HG03108 (cell line): ENCODE data around the gene CAMK4.

Experiments
- ATAC-seq: cut with Tn5 transposase; IDR thresholded peaks from one replicate; pipeline ENCODE4 v1.9.1; 2021; ENCODE audit warnings: moderate library complexity; ENCODE audit not compliant: unreplicated experiment

The CAMK4 gene

DNA sequence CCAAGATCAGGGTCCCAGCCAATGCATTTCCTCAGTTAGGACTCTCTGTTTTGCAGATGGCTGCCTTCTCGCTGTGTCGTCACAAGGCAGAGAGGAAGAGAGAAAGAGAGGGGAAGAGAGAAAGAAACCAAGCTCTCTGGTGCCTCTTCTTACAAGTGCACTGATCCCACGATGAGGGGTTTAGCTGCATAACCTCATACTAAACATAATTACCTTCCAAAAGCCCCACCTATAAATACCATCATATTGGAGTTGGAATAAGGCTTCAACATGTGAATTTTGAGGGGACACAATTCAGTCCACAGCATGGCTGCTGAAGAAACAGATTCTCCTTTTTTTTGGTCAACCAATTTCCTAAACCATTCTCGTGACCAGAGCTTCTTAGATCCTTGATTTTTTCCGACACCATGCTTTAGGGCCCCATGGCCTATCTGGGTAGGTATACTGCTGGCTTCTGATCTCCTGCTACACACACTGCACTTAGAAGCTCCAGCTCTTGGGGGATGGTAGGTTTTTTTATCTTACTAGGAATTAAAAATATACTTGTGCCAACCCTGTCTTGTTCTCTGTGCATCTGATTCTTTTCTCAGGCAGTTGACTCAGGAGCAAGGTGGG, 5.1 kb downstream of the CAMK4 start:
- no peak for ATAC-seq

GRCh38 chr5:111229871-111230810, 6.0 kb downstream of the CAMK4 start:
- ATAC-seq, result peak; percentile 39

GRCh38 chr5:111231119-111231518, 6.9 kb downstream of the CAMK4 start:
- no peak for ATAC-seq

DNA sequence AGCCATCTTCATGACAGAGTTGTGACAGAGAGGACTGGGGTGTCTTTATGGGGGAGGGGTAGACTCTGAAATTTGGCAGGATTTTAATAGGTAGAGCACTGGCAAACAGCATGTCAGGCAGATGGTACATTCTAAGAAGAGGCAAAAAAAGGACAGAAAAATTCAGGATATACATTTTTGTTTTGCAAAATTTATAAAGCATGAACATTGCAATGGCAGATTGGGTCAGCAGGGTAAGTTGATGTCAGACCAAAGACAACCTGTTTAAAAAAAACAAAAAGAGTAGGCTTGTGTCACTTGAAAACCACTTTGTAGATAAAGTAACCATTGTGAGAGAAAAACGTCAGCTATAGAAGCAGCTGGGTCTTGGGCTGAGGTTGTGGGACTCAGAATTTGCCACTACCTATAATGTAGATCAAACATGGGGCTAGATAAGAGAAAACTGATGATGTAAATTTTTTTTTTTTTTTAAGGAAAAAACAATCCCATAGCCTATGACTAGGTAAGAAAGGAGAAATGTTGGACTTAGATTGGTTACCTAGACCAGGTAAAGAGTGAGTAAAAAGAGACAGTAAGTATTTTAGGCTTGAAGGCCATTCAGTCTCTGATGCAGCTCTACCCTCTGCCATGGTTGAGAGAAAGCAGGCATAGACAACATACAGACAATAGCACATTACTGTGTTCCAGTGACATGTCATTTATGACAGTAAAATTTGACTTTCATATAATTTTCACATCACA, 8.3 kb downstream of the CAMK4 start:
- no peak for ATAC-seq

DNA sequence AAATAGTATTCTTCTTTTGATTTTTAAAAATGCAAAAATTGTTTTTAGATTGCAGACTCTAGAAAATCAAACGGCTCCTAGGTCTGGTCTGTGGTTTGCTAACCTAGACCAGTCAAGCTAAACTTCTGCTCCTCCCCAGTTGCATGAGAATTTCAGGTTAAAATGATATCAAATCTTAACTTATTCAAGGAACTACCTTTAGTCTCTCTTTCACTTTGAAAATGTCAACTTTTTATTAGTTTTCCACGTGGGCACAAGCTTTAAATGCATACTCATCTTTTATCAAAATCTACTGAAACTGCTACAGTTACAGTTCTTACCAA, 8.8 kb downstream of the CAMK4 start:
- ATAC-seq, result no peak

GRCh38 chr5:111234125-111234524, 9.9 kb downstream of the CAMK4 start:
- ATAC-seq, result no peak

DNA sequence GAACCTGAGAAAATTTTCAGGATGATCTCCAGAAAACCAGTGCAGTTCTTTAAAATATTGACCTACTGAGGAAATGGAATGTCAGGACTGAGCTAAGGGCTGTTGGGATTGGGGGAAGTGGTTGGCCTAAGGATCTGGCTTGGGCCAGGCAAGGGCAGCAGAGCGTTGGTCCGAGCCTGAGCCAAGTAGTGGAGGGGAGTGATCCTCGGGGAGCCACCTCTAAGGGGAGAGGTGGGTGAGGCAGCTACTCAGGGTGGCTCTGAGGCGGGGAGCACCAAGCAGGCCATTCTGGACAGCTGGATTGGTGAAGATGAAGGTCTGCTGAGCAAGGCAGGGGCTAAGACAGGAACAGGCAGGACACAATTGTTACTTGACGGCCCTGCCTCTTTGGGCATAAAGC, 11.5 kb downstream of the CAMK4 start:
- ATAC-seq, result no peak

DNA sequence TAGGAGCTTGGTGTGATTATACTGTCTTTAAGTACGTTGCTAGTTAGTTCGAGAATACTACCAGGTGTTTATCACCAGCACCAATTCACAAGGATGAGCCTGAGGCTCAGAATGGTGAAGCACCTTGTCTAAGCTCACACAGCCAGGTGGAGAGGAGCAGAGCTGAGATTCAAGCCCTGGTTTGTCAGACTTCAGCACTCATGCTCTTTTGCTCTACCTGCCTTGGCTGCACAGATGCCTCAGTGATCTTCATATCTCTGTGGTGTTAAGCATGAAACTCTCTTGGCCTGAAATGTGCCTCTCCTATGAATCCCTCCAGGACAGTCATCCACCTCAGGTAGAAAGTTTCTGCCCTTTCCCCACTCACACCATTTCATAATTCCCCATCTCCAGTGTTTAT, 12.2 kb downstream of the CAMK4 start:
- ATAC-seq, result no peak

- no peak for ATAC-seq
These were observed 12.8 kb downstream of the CAMK4 start for GRCh38 chr5:111236995-111237394.

DNA sequence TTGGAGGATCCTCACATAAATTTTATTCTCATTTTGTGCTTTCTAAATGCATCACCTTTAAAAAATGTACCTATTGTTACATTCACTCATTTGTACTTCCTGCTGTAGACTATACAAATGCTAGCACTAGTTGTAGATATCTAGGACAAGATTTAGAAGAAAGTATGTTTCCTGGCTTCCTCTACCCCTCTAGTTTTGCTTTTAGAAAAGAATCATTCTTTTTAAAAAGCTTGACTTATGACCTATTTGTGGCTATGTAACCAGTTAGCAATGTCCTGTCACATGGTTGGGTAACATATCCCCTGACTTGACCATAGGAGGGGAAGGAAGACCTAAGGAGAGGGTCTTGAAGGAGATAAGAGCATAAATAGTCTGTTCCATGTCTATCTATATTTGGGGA, 13.3 kb downstream of the CAMK4 start:
- no peak for ATAC-seq

DNA sequence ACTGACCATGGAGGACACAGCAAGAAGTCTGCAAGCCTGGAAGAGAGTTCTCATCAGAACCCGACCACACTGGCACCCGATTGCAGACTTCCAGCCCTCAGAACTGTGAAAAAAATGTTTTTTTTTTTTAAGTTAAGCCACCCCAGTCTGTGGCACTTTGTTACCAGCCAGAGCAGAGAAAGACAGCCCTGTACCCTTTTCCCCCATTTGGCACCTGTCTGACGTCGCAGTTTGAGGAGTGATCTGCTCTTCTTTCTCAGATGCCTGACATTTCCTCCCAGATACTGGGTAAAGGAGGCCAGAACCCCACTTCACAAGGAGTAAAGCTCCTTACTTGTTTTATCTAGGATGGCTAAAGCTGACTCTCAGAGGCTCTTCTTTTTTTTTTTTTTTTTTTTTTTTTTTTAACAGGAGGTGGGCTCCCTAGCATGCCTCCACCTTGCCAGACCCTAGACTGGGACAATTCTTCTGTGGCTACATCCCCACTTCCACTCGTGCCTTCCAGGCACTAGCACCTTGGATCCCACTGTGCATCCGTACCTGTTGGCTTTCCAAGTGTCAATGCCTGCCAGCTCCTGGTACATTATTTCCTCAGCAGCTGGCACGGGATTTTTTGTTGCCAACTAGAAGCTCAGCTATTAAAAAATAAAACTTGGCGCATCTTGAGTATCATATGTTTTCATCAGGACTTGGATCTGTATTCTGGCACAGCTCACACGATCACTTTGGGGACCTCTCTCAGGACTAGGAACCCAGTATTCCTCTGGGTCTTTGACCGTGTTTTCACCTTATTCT, 14.4 kb downstream of the CAMK4 start:
- no peak for ATAC-seq

GRCh38 chr5:111241696-111242095, 17.5 kb downstream of the CAMK4 start:
- no peak for ATAC-seq

DNA sequence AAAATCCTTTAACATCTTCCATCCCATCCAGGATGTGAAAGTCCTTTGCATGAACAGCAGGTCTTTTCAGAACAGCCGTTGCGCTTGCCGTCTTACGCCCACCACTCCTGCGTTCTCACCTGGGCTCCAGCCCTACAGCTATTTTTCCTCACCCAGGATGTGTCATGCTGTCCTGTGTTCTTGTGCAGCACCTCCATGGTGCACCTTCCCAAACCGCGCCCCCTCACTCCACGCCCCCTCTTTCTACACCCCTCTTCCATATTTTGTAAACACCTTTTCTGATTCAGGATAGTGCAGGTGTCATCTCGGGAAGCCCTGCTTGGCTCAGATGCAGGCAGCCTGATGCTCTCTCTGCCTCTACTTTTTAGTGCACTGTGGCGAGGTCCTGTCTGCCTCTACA, 18.4 kb downstream of the CAMK4 start:
- ATAC-seq, result no peak

DNA sequence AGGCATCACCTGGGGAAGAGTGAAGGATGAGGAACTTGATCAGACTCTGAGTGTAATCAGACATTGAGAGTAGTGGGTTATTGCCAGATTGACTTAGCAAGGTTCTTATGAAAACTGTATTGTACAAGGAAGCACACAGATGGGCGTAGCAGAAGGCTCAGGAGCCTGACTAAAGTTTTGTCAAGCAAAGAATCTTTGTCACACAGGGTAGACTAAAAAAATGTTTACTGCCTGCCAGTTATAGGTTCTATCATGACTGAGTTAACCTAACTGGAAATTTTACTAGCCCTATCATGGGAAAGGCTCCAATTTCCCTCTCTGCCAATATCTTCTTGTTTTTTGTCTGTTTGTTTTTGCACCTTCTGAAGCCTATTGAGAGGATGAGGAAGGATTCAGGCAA, 19.1 kb downstream of the CAMK4 start:
- no peak for ATAC-seq

- no peak for ATAC-seq
These were observed 21.5 kb downstream of the CAMK4 start for GRCh38 chr5:111245654-111246053.

GRCh38 chr5:111246459-111246858, 22.3 kb downstream of the CAMK4 start:
- no peak for ATAC-seq

DNA sequence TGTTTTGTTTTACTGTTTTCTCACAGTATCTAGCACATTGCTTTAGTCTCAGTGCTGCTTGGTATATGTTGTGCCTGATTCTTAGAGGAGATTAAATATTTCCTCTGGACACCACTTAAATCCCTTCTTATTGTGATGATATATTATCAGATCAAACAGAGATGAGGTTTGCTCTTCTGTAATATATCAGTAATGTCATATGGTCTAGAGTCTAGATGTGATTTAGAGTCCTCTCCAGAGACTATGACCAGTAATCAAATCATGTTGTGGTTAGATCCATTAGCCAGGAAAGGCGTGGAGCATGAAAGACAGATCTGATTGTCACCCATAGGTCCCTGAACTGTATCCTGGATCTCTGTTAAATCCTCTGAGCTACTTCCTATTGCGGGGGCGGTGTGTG, 24.4 kb downstream of the CAMK4 start:
- ATAC-seq, result no peak

- no peak for ATAC-seq
These were observed 27.7 kb downstream of the CAMK4 start for GRCh38 chr5:111251921-111252320.

- peak; percentile 70 for ATAC-seq
These were observed 28.8 kb downstream of the CAMK4 start for GRCh38 chr5:111252799-111253545.

DNA sequence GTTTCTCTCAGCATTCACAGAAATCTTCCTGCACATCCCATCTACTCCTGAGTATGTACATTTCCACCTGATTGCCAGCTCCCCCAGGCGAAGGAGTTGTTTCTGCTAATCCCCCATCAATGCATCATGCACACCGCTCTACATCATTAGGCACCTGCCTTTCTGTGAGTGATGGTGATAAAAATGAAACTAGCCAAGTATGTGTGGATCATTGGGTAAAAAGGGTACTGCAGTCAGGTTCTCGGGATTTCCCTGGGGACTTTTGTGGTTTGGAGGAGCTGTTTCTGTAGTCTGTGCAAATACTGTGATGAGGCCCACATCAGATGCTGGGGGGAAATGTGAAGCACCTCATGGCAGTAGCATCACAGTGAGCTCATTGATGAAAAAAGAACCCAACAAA, 30.4 kb downstream of the CAMK4 start:
- peak; percentile 76 for ATAC-seq
